Mucosa of rectum (tissue), 2 donors: ENCODE results near the gene NAT14.

Source experiments
- H3K27ac ChIP-seq, 2 donors: one replicate each; pipeline ENCODE4 v1.7.0; 2013; ENCODE audit warnings: inconsistent platforms in 2 of 2, low read depth in 2 of 2, low read length in 2 of 2
- H3K27me3 ChIP-seq, 2 donors: one replicate each; pipeline ENCODE4 v1.7.0; 2013; ENCODE audit warnings: low read length in 2 of 2; ENCODE audit not compliant: control insufficient read depth in 2 of 2, insufficient read depth in 2 of 2
- H3K36me3 ChIP-seq, 2 donors: one replicate each; pipeline ENCODE4 v1.7.0; 2013; ENCODE audit warnings: low read length in 2 of 2; ENCODE audit not compliant: control insufficient read depth in 2 of 2, insufficient read depth in 2 of 2
- H3K4me1 ChIP-seq, 2 donors: one replicate each; pipeline ENCODE4 v1.7.0; 2013; ENCODE audit warnings: low read length in 2 of 2, mild to moderate bottlenecking in 1 of 2; ENCODE audit not compliant: control insufficient read depth in 2 of 2, insufficient read depth in 2 of 2
- H3K4me3 ChIP-seq, 2 donors: one replicate each; pipeline ENCODE4 v1.7.0; 2013; ENCODE audit warnings: low read length in 2 of 2
- H3K9ac ChIP-seq, 2 donors: one replicate each; pipeline ENCODE4 v1.7.0; 2013; ENCODE audit warnings: low read length in 2 of 2, low read depth in 1 of 2, mild to moderate bottlenecking in 1 of 2
- H3K9me3 ChIP-seq, 2 donors: one replicate each; pipeline ENCODE4 v1.7.0; 2013; ENCODE audit warnings: low read length in 2 of 2; ENCODE audit not compliant: control insufficient read depth in 2 of 2
- donor health status: healthy.
- donor health status: Normal muscosa, but diverticular disease.

NAT14 gene

DNA sequence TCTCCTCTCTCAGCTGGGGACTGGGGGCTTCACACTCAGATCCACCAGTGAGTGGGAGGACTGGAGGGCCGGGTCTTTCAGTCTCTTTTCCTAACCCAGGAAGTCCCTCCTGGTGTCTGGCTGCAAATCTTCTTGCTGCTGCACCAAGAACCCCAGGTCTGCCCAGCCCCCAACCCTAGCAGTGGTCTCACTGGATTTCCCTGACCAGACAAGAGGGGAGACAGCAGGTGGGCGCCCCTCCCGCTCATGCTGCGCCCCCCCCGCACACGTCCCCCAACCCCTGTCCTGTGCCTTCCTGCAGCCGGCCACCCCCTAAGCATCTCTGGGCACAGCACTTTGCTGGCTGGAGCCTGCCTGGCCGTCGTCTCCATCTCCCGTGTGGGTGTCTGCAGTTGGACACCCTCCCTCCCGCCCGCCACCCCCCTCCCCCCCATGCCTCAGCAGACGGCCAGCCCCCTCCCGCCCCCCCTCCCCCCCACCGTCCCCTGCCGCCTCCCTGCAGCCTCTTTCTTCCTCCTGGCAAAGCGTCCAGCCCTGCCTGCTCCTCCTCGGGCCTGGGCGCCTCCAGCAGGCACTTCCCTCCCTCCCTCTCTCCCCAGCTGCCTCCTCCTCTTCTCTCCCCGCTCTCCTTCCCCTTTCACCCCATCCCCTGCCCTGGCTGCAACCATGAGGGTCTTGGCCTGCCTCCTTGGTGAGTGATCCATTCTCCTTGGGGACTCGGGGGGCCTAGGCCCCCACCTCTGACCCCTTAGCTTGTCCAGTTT lies 3.1 kb downstream of the NAT14 start, which contains the start of gene SSC5D:
TSS of gene SSC5D (plus strand) at position 513 of the 764 bp plus-strand sequence. CDS start at position 667, 154 bp downstream.
- peak within 1 kb of the TSS; percentile 64 to 75 for H3K27ac ChIP-seq
- peaks cover 3 to 5% of the 10 kb centered on the region in 2 donors for H3K27me3 ChIP-seq
- peaks cover 9 to 20% of the 10 kb centered on the region in 2 donors for H3K4me1 ChIP-seq
- no peaks in the 10 kb centered on the region for H3K9me3 ChIP-seq
- H3K36me3 ChIP-seq, result no peaks in the 10 kb centered on the region
- peak within 1 kb of the TSS; percentile 14 to 48 for H3K9ac ChIP-seq
- no peak within 1 kb of the TSS for H3K4me3 ChIP-seq

- Histone ChIP-seq H3K9me3 (no peaks in the 10 kb centered on the region), H3K27ac (no peak overlapping the region), H3K36me3 (no peaks in the 10 kb centered on the region), H3K4me3 (no peak overlapping the region), H3K9ac (no peak overlapping the region), H3K4me1 (peaks cover 9 to 17% of the 10 kb centered on the region in 2 donors), H3K27me3 (peaks cover 3 to 8% of the 10 kb centered on the region in 2 donors)
These were observed 4.2 kb downstream of the NAT14 start for GRCh38 chr19:55488986-55489710.

DNA sequence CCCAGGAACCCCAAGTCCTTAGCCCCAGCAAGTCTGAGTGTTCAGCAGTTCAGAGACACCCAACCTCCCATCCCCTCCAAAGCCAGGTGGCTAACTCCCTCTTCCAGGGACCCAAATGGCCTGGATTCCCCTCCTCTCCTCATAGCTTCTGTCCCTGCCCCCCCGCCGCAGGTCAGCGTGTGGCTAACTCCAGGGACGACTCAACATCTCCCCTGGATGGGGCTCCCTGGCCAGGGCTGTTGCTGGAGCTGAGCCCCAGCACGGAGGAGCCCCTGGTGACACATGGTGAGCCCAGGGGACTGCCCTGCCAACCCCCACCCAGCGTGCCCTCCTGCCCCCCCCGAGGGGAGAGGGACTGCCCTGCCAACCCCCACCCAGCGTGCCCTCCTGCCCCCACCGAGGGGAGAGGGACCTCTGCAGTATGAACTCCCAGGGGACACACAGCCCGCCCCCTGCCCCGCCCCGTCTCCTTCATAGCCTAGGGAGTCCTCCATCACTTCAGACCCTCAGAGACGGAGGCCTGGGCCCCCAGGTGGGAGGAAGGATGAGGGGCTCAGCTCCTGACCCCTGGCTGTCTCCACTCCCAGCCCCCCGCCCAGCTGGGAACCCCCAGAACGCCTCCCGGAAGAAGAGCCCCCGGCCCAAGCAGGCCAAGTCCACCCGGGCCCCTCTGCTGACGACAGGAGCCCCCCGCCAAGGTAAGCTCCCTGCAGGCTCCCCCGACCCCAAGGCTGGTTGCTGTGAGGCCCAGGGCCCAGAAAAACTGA lies 4.9 kb downstream of the NAT14 start:
- H3K4me3 ChIP-seq, result no peak overlapping the region
- H3K36me3 ChIP-seq, result no peaks in the 10 kb centered on the region
- no peaks in the 10 kb centered on the region for H3K9me3 ChIP-seq
- peaks cover 3 to 9% of the 10 kb centered on the region in 2 donors for H3K27me3 ChIP-seq
- H3K27ac ChIP-seq, result no peak overlapping the region
- H3K4me1 ChIP-seq, result peaks cover 5 to 14% of the 10 kb centered on the region in 2 donors
- no peak overlapping the region for H3K9ac ChIP-seq

DNA sequence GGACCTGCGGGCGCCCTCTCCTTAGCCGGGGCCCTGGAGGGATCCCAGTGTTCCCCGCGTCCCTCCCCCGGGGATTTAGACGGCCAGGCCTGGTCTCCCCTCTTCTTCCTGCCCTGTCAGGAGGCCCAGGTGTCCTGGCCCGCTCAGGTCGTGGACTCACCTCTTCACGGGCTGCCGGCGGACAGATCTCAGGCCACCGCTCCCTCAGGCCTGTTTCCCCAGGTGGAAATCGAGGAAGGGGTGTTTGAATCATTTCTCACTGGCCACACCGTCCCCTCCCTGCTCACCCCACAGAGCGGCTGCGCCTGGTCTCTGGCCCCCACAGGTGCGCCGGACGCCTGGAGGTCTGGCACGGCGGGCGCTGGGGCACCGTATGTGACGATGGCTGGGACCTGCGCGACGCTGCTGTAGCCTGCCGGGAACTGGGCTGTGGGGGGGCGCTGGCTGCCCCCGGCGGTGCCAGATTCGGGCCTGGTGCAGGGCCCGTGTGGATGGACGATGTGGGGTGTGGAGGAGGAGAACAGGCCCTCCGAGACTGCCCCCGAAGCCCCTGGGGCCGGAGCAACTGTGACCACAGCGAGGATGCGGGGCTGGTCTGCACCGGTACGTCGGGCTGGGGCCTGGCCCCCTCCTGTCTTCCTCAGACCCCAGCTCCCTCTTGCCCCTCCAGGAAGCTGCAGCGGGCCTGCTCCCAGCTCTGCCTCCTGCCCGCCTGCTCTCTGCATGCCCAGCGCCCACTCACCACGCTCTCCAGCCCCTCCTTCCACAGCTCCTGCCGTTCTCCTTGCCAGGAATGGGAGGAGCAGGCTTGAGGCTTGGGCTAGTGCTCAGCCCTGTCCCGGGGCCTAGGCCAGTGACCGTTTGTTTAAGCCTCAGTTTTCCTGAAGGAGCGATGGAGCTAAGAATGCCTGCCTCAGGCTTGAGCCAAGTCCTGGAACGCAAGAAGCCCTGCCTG lies 5.8 kb downstream of the NAT14 start:
- Histone ChIP-seq H3K27ac (peak overlapping the region in 1 of 2 donors; percentile 32), H3K4me3 (no peak overlapping the region), H3K36me3 (no peaks in the 10 kb centered on the region), H3K9ac (no peak overlapping the region), H3K9me3 (no peaks in the 10 kb centered on the region), H3K4me1 (peaks cover 0 to 11% of the 10 kb centered on the region in 2 donors), H3K27me3 (peaks cover 3 to 9% of the 10 kb centered on the region in 2 donors)

GRCh38 chr19:55491546-55492360 lies 6.8 kb downstream of the NAT14 start:
- no peak overlapping the region for H3K4me3 ChIP-seq
- H3K36me3 ChIP-seq, result no peaks in the 10 kb centered on the region
- H3K27ac ChIP-seq, result peak overlapping the region in 1 of 2 donors; percentile 32
- no peak overlapping the region for H3K9ac ChIP-seq
- peaks cover 0 to 8% of the 10 kb centered on the region in 2 donors for H3K4me1 ChIP-seq
- no peaks in the 10 kb centered on the region for H3K9me3 ChIP-seq
- peaks cover 3 to 9% of the 10 kb centered on the region in 2 donors for H3K27me3 ChIP-seq

DNA sequence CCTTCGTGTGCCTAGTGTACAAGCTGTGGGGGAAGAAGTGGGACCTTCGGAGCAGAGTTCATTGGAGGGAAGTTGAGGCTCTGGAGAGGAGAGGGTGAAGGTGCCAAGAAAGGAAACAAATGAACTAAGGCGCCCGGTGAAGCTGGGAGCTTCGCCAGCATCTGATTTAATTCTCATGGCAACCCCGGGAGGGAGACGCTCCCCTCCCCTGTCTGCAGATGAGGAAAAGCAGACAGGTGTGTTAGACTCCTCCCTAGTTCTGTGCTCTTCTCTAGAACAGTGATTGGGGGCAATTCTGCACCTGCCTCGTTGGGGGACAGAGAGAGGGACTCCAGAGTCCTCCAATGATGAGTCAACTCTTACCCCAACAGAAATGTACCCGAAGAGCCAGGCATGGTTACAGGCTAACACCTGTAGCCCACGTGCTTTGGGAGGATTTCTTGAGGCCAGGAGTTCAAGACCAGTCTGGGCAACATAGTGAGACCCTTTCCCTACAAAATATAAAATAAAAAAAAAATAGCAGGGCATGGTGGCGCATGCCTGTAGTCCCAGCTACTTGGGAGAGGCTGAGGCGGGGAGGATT lies 7.5 kb downstream of the NAT14 start:
- H3K9me3 ChIP-seq, result no peaks in the 10 kb centered on the region
- H3K4me3 ChIP-seq, result no peak overlapping the region
- peaks cover 3 to 9% of the 10 kb centered on the region in 2 donors for H3K27me3 ChIP-seq
- H3K36me3 ChIP-seq, result no peaks in the 10 kb centered on the region
- H3K27ac ChIP-seq, result no peak overlapping the region
- no peak overlapping the region for H3K9ac ChIP-seq
- peaks cover 0 to 5% of the 10 kb centered on the region in 2 donors for H3K4me1 ChIP-seq

DNA sequence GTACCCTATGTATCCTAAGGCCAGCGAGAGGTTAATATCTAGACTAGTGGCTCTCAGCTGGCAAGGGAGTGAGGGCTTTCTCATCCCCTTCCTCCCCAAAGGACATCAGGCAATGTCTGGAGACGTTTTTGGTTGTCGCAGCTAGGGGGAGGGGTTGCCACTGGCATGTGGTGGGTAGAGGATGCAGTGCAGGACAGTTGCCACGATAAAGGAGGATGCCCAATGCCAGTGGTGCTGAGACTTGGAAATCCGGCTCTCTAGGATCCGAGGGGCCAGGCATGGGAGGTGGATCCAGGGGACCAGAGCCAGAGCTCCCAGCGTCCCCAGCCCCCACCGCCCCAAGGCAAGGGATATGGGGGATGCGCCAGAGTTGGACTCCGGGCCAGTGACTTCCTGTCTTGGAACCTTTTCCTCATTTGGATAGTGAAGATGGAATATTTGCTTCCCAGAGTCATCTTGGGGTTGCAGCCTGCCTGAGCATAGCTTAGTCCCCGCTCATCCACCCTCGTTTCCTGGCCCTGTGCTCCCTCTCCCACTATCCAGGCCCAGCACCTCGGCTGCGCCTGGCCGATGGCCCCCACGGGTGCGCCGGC lies 8.2 kb downstream of the NAT14 start:
- Histone ChIP-seq H3K4me1 (peaks cover 0 to 5% of the 10 kb centered on the region in 2 donors), H3K9ac (no peak overlapping the region), H3K27ac (peak overlapping the region; percentile 2 to 32), H3K36me3 (no peaks in the 10 kb centered on the region), H3K9me3 (no peaks in the 10 kb centered on the region), H3K4me3 (no peak overlapping the region), H3K27me3 (peaks cover 3 to 9% of the 10 kb centered on the region in 2 donors)

DNA sequence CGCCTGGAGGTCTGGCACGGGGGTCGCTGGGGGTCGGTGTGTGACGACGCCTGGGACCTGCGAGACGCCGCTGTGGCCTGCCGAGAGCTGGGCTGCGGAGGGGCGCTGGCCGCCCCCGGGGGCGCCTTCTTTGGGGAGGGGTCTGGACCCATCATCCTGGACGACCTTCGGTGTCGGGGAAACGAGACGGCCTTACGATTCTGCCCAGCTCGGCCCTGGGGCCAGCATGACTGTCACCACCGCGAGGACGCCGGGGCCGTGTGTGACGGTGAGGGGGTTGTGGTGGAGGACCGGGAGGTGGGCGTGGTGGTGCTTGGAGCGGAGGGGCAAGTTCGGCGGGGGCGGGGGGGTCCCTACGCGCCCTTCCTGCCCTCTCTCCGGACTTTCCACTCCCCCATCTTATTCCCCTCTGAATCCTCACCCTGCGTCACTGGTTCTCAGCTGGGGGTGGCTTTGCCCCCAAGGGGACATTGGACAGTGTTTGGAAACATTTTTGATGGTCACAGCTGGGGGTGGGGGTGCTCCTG lies 8.7 kb downstream of the NAT14 start:
- peak overlapping the region in 1 of 2 donors; percentile 22 for H3K4me3 ChIP-seq
- no peaks in the 10 kb centered on the region for H3K36me3 ChIP-seq
- H3K27ac ChIP-seq, result peak overlapping the region; percentile 41 to 58
- H3K27me3 ChIP-seq, result peaks cover 3 to 9% of the 10 kb centered on the region in 2 donors
- no peaks in the 10 kb centered on the region for H3K9me3 ChIP-seq
- peak overlapping the region in 1 of 2 donors; percentile 53 for H3K9ac ChIP-seq
- peaks cover 0 to 5% of the 10 kb centered on the region in 2 donors for H3K4me1 ChIP-seq
